Adrenal gland (tissue), 5 donors: ENCODE data around the gene UCP3.

Source experiments
- CTCF ChIP-seq, 6 experiments: fragments of 450-650 bp in 4 of 6; fragments of 200-600 bp in 2 of 6; sonication (generic) in 1 of 6; IDR thresholded peaks; 1 replicate in 5 of 6; 2 replicates in 1 of 6; pipeline versions ENCODE4 v1.5.1 to v1.8.0; 2016 to 2021; ENCODE audit warnings: antibody characterized with exemption in 6 of 6, mild to moderate bottlenecking in 2 of 6, moderate library complexity in 1 of 6
- POLR2A ChIP-seq, 2 donors: fragments of 450-650 bp; IDR thresholded peaks; one replicate each; pipeline ENCODE4 v1.6.1; 2017; ENCODE audit warnings: antibody characterized with exemption in 2 of 2, mild to moderate bottlenecking in 2 of 2, moderate library complexity in 1 of 2
- donor health status: DM: no; HTN: no; CAD: no.

GRCh38 chr11:73995247-73995646 lies 13.6 kb downstream of the UCP3 start:
- TF ChIP-seq CTCF (IDR thresholded peaks at IDR 0.05) (no peak), POLR2A (IDR thresholded peaks at IDR 0.05) (no peak)
